ENCODE results near the gene NET1.
"Not testable (repeated sequence)": the region's sequence is repeated elsewhere in the genome, so short reads cannot be mapped to it uniquely, and the experiment has no call there.

Gene NET1

GRCh38 chr10:5465976-5466450 lies 53.7 kb downstream of the NET1 start:
- no peak for DNase-seq (ENCODE audit: low read depth in 2 of 2)

- no peak for DNase-seq (ENCODE audit: low read depth in 2 of 2)
Observed at GRCh38 chr10:5466451-5467206, 54.3 kb downstream of the NET1 start.

- no peak for DNase-seq (ENCODE audit: low read depth in 2 of 2)
Observed at GRCh38 chr10:5467207-5467535, 54.8 kb downstream of the NET1 start.

GRCh38 chr10:5467634-5468255 lies 55.4 kb downstream of the NET1 start:
- DNase-seq (ENCODE audit: low read depth in 2 of 2): no peak

GRCh38 chr10:5468262-5469106 lies 56.1 kb downstream of the NET1 start:
- no peak for DNase-seq (ENCODE audit: low read depth in 2 of 2)

GRCh38 chr10:5469353-5470061 lies 57.1 kb downstream of the NET1 start:
- no peak for DNase-seq (ENCODE audit: low read depth in 2 of 2)

- no peak for DNase-seq (ENCODE audit: low read depth in 2 of 2)
Observed at GRCh38 chr10:5470062-5470751, 57.9 kb downstream of the NET1 start.

GRCh38 chr10:5474642-5475041 lies 62.3 kb downstream of the NET1 start:
- not testable (repeated sequence) for DNase-seq (ENCODE audit: low read depth in 2 of 2)

- DNase-seq (ENCODE audit: low read depth in 2 of 2): not testable (repeated sequence)
Observed at GRCh38 chr10:5475088-5475487, 62.7 kb downstream of the NET1 start.

- DNase-seq (ENCODE audit: low read depth in 2 of 2): not testable (repeated sequence)
Observed at GRCh38 chr10:5475974-5476807, 63.8 kb downstream of the NET1 start.

GRCh38 chr10:5476918-5477525 lies 64.7 kb downstream of the NET1 start:
- DNase-seq (ENCODE audit: low read depth in 2 of 2): no peak

- DNase-seq (ENCODE audit: low read depth in 2 of 2): no peak
Observed at GRCh38 chr10:5477948-5478693, 65.8 kb downstream of the NET1 start.

- no peak for DNase-seq (ENCODE audit: low read depth in 2 of 2)
Observed at GRCh38 chr10:5478694-5479305, 66.4 kb downstream of the NET1 start.

- DNase-seq (ENCODE audit: low read depth in 2 of 2): no peak
Observed at GRCh38 chr10:5479481-5480161, 67.3 kb downstream of the NET1 start.

- no peak for DNase-seq (ENCODE audit: low read depth in 2 of 2)
Observed at GRCh38 chr10:5480162-5480941, 68.0 kb downstream of the NET1 start.

GRCh38 chr10:5481121-5481520 lies 68.8 kb downstream of the NET1 start:
- DNase-seq (ENCODE audit: low read depth in 2 of 2): no peak

- DNase-seq (ENCODE audit: low read depth in 2 of 2): no peak
Observed at GRCh38 chr10:5482016-5482415, 69.7 kb downstream of the NET1 start.

All from activated CD4-positive, alpha-beta T cell treated with anti-CD3 and anti-CD28 coated beads for 24 hours (primary cell).